Common myeloid progenitor, CD34-positive (primary cell): ENCODE results near the gene HLF.
"Not testable (repeated sequence)": the region's sequence is repeated elsewhere in the genome, so short reads cannot be mapped to it uniquely, and the experiment has no call there.

Experiments used
- CTCF ChIA-PET: fragments of 350-600 bp; sonication (Branson Sonifier 250); formaldehyde crosslinking; loops from one replicate; lab custom pipeline; 2021; ENCODE audit warnings: antibody characterized with exemption; lab: Charles Lee
- POLR2A ChIA-PET: fragments of 350-600 bp; sonication (Branson Sonifier 250); formaldehyde crosslinking; loops from one replicate; lab custom pipeline; 2021; ENCODE audit warnings: antibody characterized with exemption; lab: Charles Lee
- DNase-seq, 3 donors: peaks; one replicate each; pipeline versions ENCODE4 v3.0.0 to v3.0.0-alpha.2; 2013
- H3K27ac ChIP-seq, 2 experiments: 1 replicate in 1 of 2; 2 replicates in 1 of 2; pipeline ENCODE4 v1.7.0; 2013; ENCODE audit warnings: inconsistent platforms in 2 of 2, low read length in 2 of 2, mild to moderate bottlenecking in 2 of 2, low read depth in 1 of 2, moderate library complexity in 1 of 2; ENCODE audit not compliant: severe bottlenecking in 2 of 2, insufficient read depth in 1 of 2, poor library complexity in 1 of 2
- H3K27me3 ChIP-seq, 5 experiments: replicated peaks in 2 of 5; 1 replicate in 3 of 5; 2 replicates in 2 of 5; pipeline versions ENCODE4 v1.6.1 to v1.7.0; 2013; ENCODE audit warnings: low read length in 4 of 5, mild to moderate bottlenecking in 2 of 5, moderate library complexity in 2 of 5, inconsistent platforms in 1 of 5; ENCODE audit not compliant: insufficient read depth in 5 of 5, control insufficient read depth in 4 of 5
- H3K36me3 ChIP-seq, 4 experiments: 1 replicate in 2 of 4; 2 replicates in 2 of 4; pipeline versions ENCODE4 v1.6.1 to v1.7.0; 2013; ENCODE audit warnings: low read length in 3 of 4, control low read depth in 1 of 4, mild to moderate bottlenecking in 1 of 4; ENCODE audit not compliant: control insufficient read depth in 4 of 4, insufficient read depth in 4 of 4
- H3K4me1 ChIP-seq, 4 experiments: 1 replicate in 3 of 4; 2 replicates in 1 of 4; pipeline versions ENCODE4 v1.6.1 to v1.7.1; 2013; ENCODE audit warnings: low read length in 3 of 4, mild to moderate bottlenecking in 3 of 4, control low read depth in 1 of 4, inconsistent platforms in 1 of 4, moderate library complexity in 1 of 4; ENCODE audit not compliant: control insufficient read depth in 4 of 4, insufficient read depth in 4 of 4; ENCODE audit errors: control extremely low read depth in 1 of 4
- H3K4me3 ChIP-seq, 7 experiments: 1 replicate in 4 of 7; 2 replicates in 3 of 7; pipeline versions ENCODE4 v1.5.1 to v1.7.0; 2013; ENCODE audit warnings: mild to moderate bottlenecking in 7 of 7, low read length in 6 of 7, moderate library complexity in 6 of 7, inconsistent platforms in 2 of 7, low read depth in 2 of 7, control low read depth in 1 of 7; ENCODE audit not compliant: insufficient read depth in 4 of 7, control insufficient read depth in 1 of 7; ENCODE audit errors: extremely low read depth in 1 of 7
- H3K9me3 ChIP-seq, 5 experiments: 1 replicate in 4 of 5; 2 replicates in 1 of 5; pipeline versions ENCODE4 v1.6.1 to v1.7.1; 2013; ENCODE audit warnings: low read length in 4 of 5, mild to moderate bottlenecking in 2 of 5, inconsistent platforms in 1 of 5, low read depth in 1 of 5, moderate library complexity in 1 of 5; ENCODE audit not compliant: control insufficient read depth in 4 of 5, insufficient read depth in 2 of 5; ENCODE audit errors: control extremely low read depth in 1 of 5
- WGBS: methylation state at CpG from one replicate; pipeline ENCODE4 v1.1.5; 2013; ENCODE audit not compliant: insufficient coverage; 5-methylcytosine and 5-hydroxymethylcytosine counted together

The HLF gene

DNA sequence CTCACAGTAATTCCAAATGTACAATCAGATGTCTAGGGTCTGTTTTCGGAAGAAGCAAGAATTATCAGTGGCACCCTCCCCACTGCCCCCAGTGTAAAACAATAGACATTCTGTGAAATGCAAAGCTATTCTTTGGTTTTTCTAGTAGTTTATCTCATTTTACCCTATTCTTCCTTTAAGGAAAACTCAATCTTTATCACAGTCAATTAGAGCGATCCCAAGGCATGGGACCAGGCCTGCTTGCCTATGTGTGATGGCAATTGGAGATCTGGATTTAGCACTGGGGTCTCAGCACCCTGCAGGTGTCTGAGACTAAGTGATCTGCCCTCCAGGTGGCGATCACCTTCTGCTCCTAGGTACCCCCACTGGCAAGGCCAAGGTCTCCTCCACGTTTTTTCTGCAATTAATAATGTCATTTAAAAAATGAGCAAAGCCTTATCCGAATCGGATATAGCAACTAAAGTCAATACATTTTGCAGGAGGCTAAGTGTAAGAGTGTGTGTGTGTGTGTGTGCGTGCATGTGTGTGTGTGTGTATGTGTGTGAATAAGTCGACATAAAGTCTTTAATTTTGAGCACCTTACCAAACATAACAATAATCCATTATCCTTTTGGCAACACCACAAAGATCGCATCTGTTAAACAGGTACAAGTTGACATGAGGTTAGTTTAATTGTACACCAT, 59.7 kb downstream of the HLF start:
- peaks cover 0 to 3% (median 0%) of the 10 kb centered on the region in 5 experiments for H3K9me3 ChIP-seq
- H3K4me3 ChIP-seq: no peak overlapping the region
- ChIA-PET CTCF (no interaction called here), POLR2A (no interaction called here)
- H3K4me1 ChIP-seq: no peaks in the 10 kb centered on the region
- peak in 2 of 3 donors; percentile 19 to 30 for DNase-seq
- H3K27me3 ChIP-seq: no peaks in the 10 kb centered on the region
- WGBS: 96% methylated on average over 4 of the region's 9 CpGs
- H3K36me3 ChIP-seq: peaks cover 0 to 27% (median 4%) of the 10 kb centered on the region in 4 experiments
- H3K27ac ChIP-seq: no peak overlapping the region

GRCh38 chr17:55325406-55325805, 60.6 kb downstream of the HLF start:
- POLR2A ChIA-PET: no interaction called here
- peak in 1 of 3 donors; percentile 24 for DNase-seq
- no peak overlapping the region for H3K4me3 ChIP-seq
- no peaks in the 10 kb centered on the region for H3K4me1 ChIP-seq
- no peak overlapping the region for H3K27ac ChIP-seq
- 100% methylated on average over 1 of the region's 2 CpGs for WGBS
- H3K9me3 ChIP-seq: peaks cover 0 to 3% (median 0%) of the 10 kb centered on the region in 5 experiments
- no peaks in the 10 kb centered on the region for H3K27me3 ChIP-seq
- CTCF ChIA-PET: interaction anchor here (0.6 to 1.3 kb wide), 3 partner anchors 12 to 21 kb away, joined by 3 to 4 read pairs (median 3); no protein-coding TSS in a partner anchor
- peaks cover 0 to 20% (median 4%) of the 10 kb centered on the region in 4 experiments for H3K36me3 ChIP-seq

DNA sequence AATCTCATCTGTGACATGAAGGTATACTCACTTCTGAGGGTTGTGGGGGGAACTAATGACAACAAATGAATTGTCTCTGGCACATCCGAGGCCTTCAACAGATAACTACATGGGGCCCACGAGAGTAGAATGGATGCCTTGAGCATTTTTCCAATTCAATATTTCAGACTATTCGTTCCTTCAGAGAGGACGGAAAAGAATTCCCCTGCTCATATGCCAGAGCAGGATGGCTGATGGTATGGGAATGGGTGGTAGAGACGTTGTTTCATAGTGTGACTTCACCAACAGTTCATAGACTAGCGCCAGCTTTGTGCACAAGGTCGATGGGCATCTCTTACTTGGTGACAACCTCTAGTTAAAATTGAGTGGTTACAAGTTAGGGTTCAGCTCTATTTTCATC, 61.3 kb downstream of the HLF start:
- Histone ChIP-seq H3K4me1 (no peaks in the 10 kb centered on the region), H3K27me3 (no peaks in the 10 kb centered on the region), H3K36me3 (peaks cover 0 to 14% (median 4%) of the 10 kb centered on the region in 4 experiments), H3K9me3 (peaks cover 0 to 3% (median 0%) of the 10 kb centered on the region in 5 experiments), H3K27ac (no peak overlapping the region), H3K4me3 (no peak overlapping the region)
- ChIA-PET POLR2A (no interaction called here), CTCF (interaction anchor here (0.6 to 1.3 kb wide), 3 partner anchors 12 to 21 kb away, joined by 3 to 4 read pairs (median 3); no protein-coding TSS in a partner anchor)
- no peak for DNase-seq
- 100% methylated on average over 2 of the region's 7 CpGs for WGBS

- Histone ChIP-seq H3K27ac (no peak overlapping the region), H3K9me3 (peaks cover 0 to 3% (median 0%) of the 10 kb centered on the region in 5 experiments), H3K36me3 (peaks cover 0 to 6% (median 4%) of the 10 kb centered on the region in 4 experiments), H3K4me3 (no peak overlapping the region), H3K27me3 (no peaks in the 10 kb centered on the region), H3K4me1 (no peaks in the 10 kb centered on the region)
- ChIA-PET CTCF (no interaction called here), POLR2A (no interaction called here)
- WGBS: 86% methylated on average over 1 of the region's 4 CpGs
- DNase-seq: no peak
Observed at GRCh38 chr17:55327225-55328088, 62.7 kb downstream of the HLF start.

- H3K9me3 ChIP-seq, H3K27me3 ChIP-seq, POLR2A ChIA-PET, H3K36me3 ChIP-seq, H3K4me1 ChIP-seq, DNase-seq, H3K27ac ChIP-seq, H3K4me3 ChIP-seq: not testable (repeated sequence)
- WGBS: 100% methylated on average over 1 of the region's 2 CpGs
- CTCF ChIA-PET: interaction anchor here (1.3 kb wide), 1 partner anchor 13 kb away, joined by 5 read pairs; no protein-coding TSS in a partner anchor
Observed at GRCh38 chr17:55328514-55328913, 63.8 kb downstream of the HLF start.

- POLR2A ChIA-PET: no interaction called here
- WGBS: 98% methylated on average over 7 of the region's 8 CpGs
- Histone ChIP-seq H3K4me1 (no peaks in the 10 kb centered on the region), H3K9me3 (peaks cover 0 to 3% (median 0%) of the 10 kb centered on the region in 5 experiments), H3K36me3 (no peaks in the 10 kb centered on the region), H3K27ac (no peak overlapping the region), H3K4me3 (no peak overlapping the region), H3K27me3 (no peaks in the 10 kb centered on the region)
- no peak for DNase-seq
- CTCF ChIA-PET: interaction anchor here (1.4 to 1.6 kb wide), 4 partner anchors 10 to 36 kb away, joined by 3 to 6 read pairs (median 4); no protein-coding TSS in a partner anchor
Observed at GRCh38 chr17:55330344-55330933, 65.7 kb downstream of the HLF start.
